Activated CD4-positive, alpha-beta T cell treated with anti-CD3 and anti-CD28 coated beads for 1 hour (primary cell): ENCODE measurements around the gene DRAM2.
"Not testable (repeated sequence)": the region's sequence is repeated elsewhere in the genome, so short reads cannot be mapped to it uniquely, and the experiment has no call there.

Source experiments
- DNase-seq: peaks from one replicate; pipeline ENCODE4 v3.0.0-alpha.2; 2020

DRAM2 gene

GRCh38 chr1:111141245-111142220, 1.6 kb upstream of the DRAM2 start:
- no peak for DNase-seq

GRCh38 chr1:111140680-111140967, 731 bp upstream of the DRAM2 start:
- no peak for DNase-seq

- no peak for DNase-seq
Measured at GRCh38 chr1:111139324-111139955, 453 bp downstream of the DRAM2 start.

- DNase-seq: no peak
Measured at GRCh38 chr1:111133866-111134265, 6.0 kb downstream of the DRAM2 start.

- DNase-seq: no peak
Measured at GRCh38 chr1:111131693-111132092, 8.2 kb downstream of the DRAM2 start.

GRCh38 chr1:111129376-111129775, 10.5 kb downstream of the DRAM2 start:
- no peak for DNase-seq

- no peak for DNase-seq
Measured at GRCh38 chr1:111127923-111128643, 11.8 kb downstream of the DRAM2 start.

GRCh38 chr1:111126354-111126753, 13.5 kb downstream of the DRAM2 start:
- no peak for DNase-seq

GRCh38 chr1:111116496-111116895, 23.4 kb downstream of the DRAM2 start:
- DNase-seq: no peak

- DNase-seq: no peak
Measured at GRCh38 chr1:111110197-111110899, 29.5 kb downstream of the DRAM2 start.

GRCh38 chr1:111104981-111105380, 34.9 kb downstream of the DRAM2 start:
- DNase-seq: no peak

GRCh38 chr1:111101854-111102642, 37.8 kb downstream of the DRAM2 start:
- DNase-seq: no peak

GRCh38 chr1:111099289-111099688, 40.6 kb downstream of the DRAM2 start:
- DNase-seq: no peak

- DNase-seq: no peak
Measured at GRCh38 chr1:111097356-111098099, 42.4 kb downstream of the DRAM2 start.

- not testable (repeated sequence) for DNase-seq
Measured at GRCh38 chr1:111095421-111095820, 44.5 kb downstream of the DRAM2 start.

- DNase-seq: no peak
Measured at GRCh38 chr1:111089638-111090037, 50.3 kb downstream of the DRAM2 start.

GRCh38 chr1:111085676-111086075, 54.2 kb downstream of the DRAM2 start:
- DNase-seq: no peak

- DNase-seq: no peak
Measured at GRCh38 chr1:111084999-111085398, 54.9 kb downstream of the DRAM2 start.

- DNase-seq: no peak
Measured at GRCh38 chr1:111082421-111083203, 57.3 kb downstream of the DRAM2 start.

GRCh38 chr1:111079329-111079728, 60.6 kb downstream of the DRAM2 start:
- DNase-seq: not testable (repeated sequence)

GRCh38 chr1:111077312-111077711, 62.6 kb downstream of the DRAM2 start:
- not testable (repeated sequence) for DNase-seq
